IMR-90 (cell line): ENCODE measurements around the gene PHOX2A. TPM values are rescaled to one million over a fixed set of nuclear protein-coding genes. Genes with fewer than 3 reads are reported as not detected.

Experiments
- ATAC-seq: fragments of 200-7000 bp; cut with Tn5 transposase; 2 replicates; pipeline ENCODE4 v1.9.1; 2020; ENCODE audit warnings: low read depth, mild to moderate bottlenecking, moderate library complexity
- BruUV-seq: library from RNA; stranded (reverse); fragments of 400-500 nt; replicated peaks from 2 replicates; lab custom pipeline; 2021; lab: Mats Ljungman, UMichigan
- CTCF ChIA-PET: fragments of 300-600 bp; formaldehyde crosslinking; extraction: SDS; loops from one replicate; lab custom pipeline; 2021; ENCODE audit warnings: antibody characterized with exemption; lab: Yijun Ruan, JAX
- POLR2A ChIA-PET: fragments of 300-600 bp; sonication (Branson Sonifier 250); formaldehyde crosslinking; loops from one replicate; lab custom pipeline; 2022; ENCODE audit warnings: antibody characterized with exemption; ENCODE audit not compliant: unreplicated experiment; lab: Charles Lee
- DNase-seq: peaks from one replicate; pipeline ENCODE4 v3.0.0; 2013
- H2AFZ ChIP-seq: replicated peaks from 2 replicates; pipeline ENCODE3; 2013; ENCODE audit warnings: low read length, mild to moderate bottlenecking; ENCODE audit not compliant: poor library complexity
- H2AK5ac ChIP-seq: 2 replicates; pipeline ENCODE4 v1.6.1; 2013; ENCODE audit warnings: low read depth, low read length, inconsistent platforms
- H2AK9ac ChIP-seq: replicated peaks from 2 replicates; pipeline ENCODE3; 2013; ENCODE audit warnings: mild to moderate bottlenecking, low read depth, low read length, moderate library complexity; ENCODE audit not compliant: poor library complexity
- H2BK120ac ChIP-seq: 2 replicates; pipeline ENCODE4 v1.6.1; 2013; ENCODE audit warnings: low read depth, low read length, inconsistent platforms
- H2BK15ac ChIP-seq: 3 replicates; pipeline ENCODE4 v1.6.1; 2013; ENCODE audit warnings: low read depth, low read length, inconsistent platforms
- H2BK20ac ChIP-seq: 2 replicates; pipeline ENCODE4 v1.6.1; 2013; ENCODE audit warnings: low read depth, mild to moderate bottlenecking, inconsistent platforms, low read length, moderate library complexity
- H2BK5ac ChIP-seq: 2 replicates; pipeline ENCODE4 v1.6.1; 2013; ENCODE audit warnings: mild to moderate bottlenecking, low read depth, low read length, inconsistent platforms; ENCODE audit not compliant: poor library complexity, severe bottlenecking
- H3K14ac ChIP-seq: replicated peaks from 2 replicates; pipeline ENCODE4 v1.6.1; 2013; ENCODE audit warnings: low read depth, low read length, inconsistent platforms
- H3K18ac ChIP-seq: 2 replicates; pipeline ENCODE4 v1.6.1; 2013; ENCODE audit warnings: low read depth, low read length, control low read depth
- H3K23ac ChIP-seq: 2 replicates; pipeline ENCODE4 v1.6.1; 2013; ENCODE audit warnings: low read depth, low read length, inconsistent platforms
- H3K27ac ChIP-seq: 2 replicates; pipeline ENCODE4 v1.5.1; 2013; ENCODE audit warnings: mild to moderate bottlenecking, control low read depth, low read length; ENCODE audit not compliant: insufficient read depth
- H3K27me3 ChIP-seq: 2 replicates; pipeline ENCODE4 v1.6.1; 2013; ENCODE audit warnings: low read length; ENCODE audit not compliant: control insufficient read depth, insufficient read depth
- H3K36me3 ChIP-seq: 2 replicates; pipeline ENCODE4 v1.6.1; 2013; ENCODE audit warnings: low read length, mixed read lengths; ENCODE audit not compliant: control insufficient read depth, insufficient read depth
- H3K4ac ChIP-seq: 2 replicates; pipeline ENCODE4 v1.6.1; 2013; ENCODE audit warnings: low read depth, low read length, inconsistent platforms
- H3K4me1 ChIP-seq: 2 replicates; pipeline ENCODE4 v1.6.1; 2013; ENCODE audit warnings: low read length, mixed read lengths; ENCODE audit not compliant: control insufficient read depth, insufficient read depth
- H3K4me2 ChIP-seq: 2 replicates; pipeline ENCODE4 v1.6.1; 2013; ENCODE audit warnings: low read depth, mild to moderate bottlenecking, control low read depth, low read length, moderate library complexity
- H3K4me3 ChIP-seq: 2 replicates; pipeline ENCODE4 v1.5.1; 2013; ENCODE audit warnings: low read depth, mild to moderate bottlenecking, control low read depth, low read length, moderate library complexity; ENCODE audit not compliant: insufficient read depth
- H3K56ac ChIP-seq: 2 replicates; pipeline ENCODE4 v1.6.1; 2013; ENCODE audit warnings: low read length, inconsistent platforms; ENCODE audit not compliant: insufficient read depth; ENCODE audit errors: extremely low read depth
- H3K79me1 ChIP-seq, 2 experiments: 2 replicates each; pipeline ENCODE4 v1.6.1; 2013; ENCODE audit warnings: low read length in 2 of 2, inconsistent platforms in 1 of 2, low read depth in 1 of 2
- H3K9ac ChIP-seq: 2 replicates; pipeline ENCODE4 v1.6.1; 2013; ENCODE audit warnings: low read depth, low read length, control low read depth
- H3K9me1 ChIP-seq: 2 replicates; pipeline ENCODE4 v1.6.1; 2013; ENCODE audit warnings: low read length, inconsistent platforms; ENCODE audit not compliant: insufficient read depth
- H3K9me3 ChIP-seq: 2 replicates; pipeline ENCODE4 v1.6.1; 2013; ENCODE audit warnings: low read length; ENCODE audit not compliant: control insufficient read depth, insufficient read depth
- H4K20me1 ChIP-seq: 2 replicates; pipeline ENCODE4 v1.6.1; 2013; ENCODE audit warnings: low read length, inconsistent platforms; ENCODE audit not compliant: insufficient read depth
- H4K5ac ChIP-seq: 2 replicates; pipeline ENCODE4 v1.6.1; 2013; ENCODE audit warnings: mild to moderate bottlenecking, low read depth, low read length, control low read depth
- H4K8ac ChIP-seq, 2 experiments: 2 replicates each; pipeline ENCODE4 v1.6.1; 2013; ENCODE audit warnings: low read depth in 2 of 2, low read length in 2 of 2, control low read depth in 1 of 2, inconsistent platforms in 1 of 2
- H4K91ac ChIP-seq: 2 replicates; pipeline ENCODE4 v1.6.1; 2013; ENCODE audit warnings: low read depth, low read length, inconsistent platforms; ENCODE audit not compliant: insufficient read depth
- BHLHE40 ChIP-seq: fragments of 150-350 bp; IDR thresholded peaks from 2 replicates; pipeline ENCODE4 v1.6.1; 2016; ENCODE audit warnings: mild to moderate bottlenecking, low read depth, low read length
- CHD1 ChIP-seq: IDR thresholded peaks from 2 replicates; pipeline ENCODE4 v1.6.1; 2012; ENCODE audit warnings: low read depth, low read length, improper control_type of control experiment
- ELK1 ChIP-seq: fragments of 150-350 bp; IDR thresholded peaks from 2 replicates; pipeline ENCODE4 v1.6.1; 2016; ENCODE audit warnings: low read depth, mild to moderate bottlenecking, low read length, moderate library complexity, borderline replicate concordance
- MAFK ChIP-seq: IDR thresholded peaks from 2 replicates; pipeline ENCODE4 v1.6.1; 2012; ENCODE audit warnings: low read depth, low read length, improper control_type of control experiment
- MAZ ChIP-seq: IDR thresholded peaks from 2 replicates; pipeline ENCODE4 v1.6.1; 2012; ENCODE audit warnings: low read depth, mild to moderate bottlenecking, low read length, improper control_type of control experiment, moderate library complexity, borderline replicate concordance
- MXI1 ChIP-seq: IDR thresholded peaks from 2 replicates; pipeline ENCODE4 v1.6.1; 2012; ENCODE audit warnings: low read depth, mild to moderate bottlenecking, low read length, moderate library complexity, borderline replicate concordance
- NFE2L2 ChIP-seq: fragments of 150-350 bp; IDR thresholded peaks from 2 replicates; pipeline ENCODE4 v1.6.1; 2016; ENCODE audit warnings: low read depth, mild to moderate bottlenecking, low read length
- POLR2A ChIP-seq: IDR thresholded peaks from 2 replicates; pipeline ENCODE4 v1.6.1; 2012; ENCODE audit warnings: mild to moderate bottlenecking, low read depth, low read length
- RAD21 ChIP-seq: IDR thresholded peaks from 2 replicates; pipeline ENCODE4 v1.6.1; 2012; ENCODE audit warnings: low read length, improper control_type of control experiment
- RCOR1 ChIP-seq: IDR thresholded peaks from 2 replicates; pipeline ENCODE4 v1.6.1; 2012; ENCODE audit warnings: mild to moderate bottlenecking, low read length, improper control_type of control experiment; ENCODE audit not compliant: insufficient replicate concordance
- RFX5 ChIP-seq: IDR thresholded peaks from 2 replicates; pipeline ENCODE4 v1.8.0; 2012; ENCODE audit warnings: low read depth, mild to moderate bottlenecking, low read length, moderate library complexity
- WGBS, 2 experiments: methylation state at CpG; one replicate each; pipeline versions ENCODE4 v1.1.5 to v1.1.7; 2013; ENCODE audit warnings: missing lambda C conversion rate in 2 of 2; ENCODE audit not compliant: insufficient read length in 1 of 2; ENCODE audit errors: extremely low coverage in 2 of 2; 5-methylcytosine and 5-hydroxymethylcytosine counted together
- dilution Hi-C: fragments of 300-500 bp; cut with HindIII; formaldehyde crosslinking; loops from one replicate; pipeline ENCODE4 v1.14.3; 2018; ENCODE audit warnings: low sequenced_read_pairs; ENCODE audit not compliant: unreplicated experiment
- in situ Hi-C: fragments of 300-500 bp; cut with MboI; formaldehyde crosslinking; loops from 3 replicates; pipeline ENCODE4 v1.14.3; 2019; ENCODE audit warnings: low sequenced_read_pairs, inconsistent platforms, mixed read lengths
- intact Hi-C: fragments of 100-400 bp; cut with micrococcal nuclease; formaldehyde crosslinking; loops from 2 replicates; pipeline ENCODE4 v1.10.0; 2022
- polyA plus RNA-seq, 3 experiments: library from polyadenylated mRNA; depleted of rRNA; stranded (reverse); fragments of >200 nt; gene quantifications; 2 replicates each; pipeline ENCODE4 v1.2.3, GENCODE V29; 2012; ENCODE audit warnings: low replicate concordance in 1 of 3
- total RNA-seq: library from RNA; depleted of rRNA; stranded (reverse); fragments of >200 nt; gene quantifications from 2 replicates; pipeline ENCODE4 v1.2.3, GENCODE V29; 2012
- TF ChIP-seq, protein P1 (sequence below): fragments of 150-350 bp; IDR thresholded peaks from 2 replicates; pipeline ENCODE4 v1.6.1; 2017; ENCODE audit warnings: mild to moderate bottlenecking, antibody characterized with exemption, low read length, low read depth
- TF ChIP-seq, protein P2 (sequence below): conservative IDR thresholded peaks from 2 replicates; pipeline ENCODE4 v1.5.1; 2012; ENCODE audit warnings: mild to moderate bottlenecking, low read depth, low read length, improper control_type of control experiment

Gene PHOX2A
- total and polyA plus RNA-seq, 2 of the 4 experiments (the other 2 are of a cell fraction), result not detected

GRCh38 chr11:72237112-72237931, 6.7 kb downstream of the PHOX2A start (continued):
- no peak for TF ChIP-seq NFE2L2

GRCh38 chr11:72236774-72237111, 7.2 kb downstream of the PHOX2A start:
- DNase-seq (no peak), ATAC-seq (no peak)
- Histone ChIP-seq H3K9me3 (no peaks in the 10 kb centered on the region), H4K20me1 (peaks cover 54% of the 10 kb centered on the region), H2BK15ac (no peak overlapping the region), H2AK9ac (no peak overlapping the region), H4K8ac (no peak overlapping the region), H3K27me3 (peaks cover 18% of the 10 kb centered on the region), H3K79me1 (peaks cover 6 to 21% of the 10 kb centered on the region in 2 experiments), H4K5ac (no peak overlapping the region), H2AFZ (no peak overlapping the region), H3K4me2 (no peak overlapping the region), H3K9ac (no peak overlapping the region), H3K9me1 (no peaks in the 10 kb centered on the region), H2BK20ac (no peak overlapping the region), H2BK5ac (no peak overlapping the region), H3K36me3 (peaks cover 59% of the 10 kb centered on the region), H3K27ac (no peak overlapping the region), H2AK5ac (no peak overlapping the region), H3K4ac (no peak overlapping the region), H3K4me3 (no peak overlapping the region), H3K56ac (no peak overlapping the region), H4K91ac (no peak overlapping the region), H3K14ac (no peak overlapping the region), H3K18ac (no peak overlapping the region), H3K4me1 (peaks cover 2% of the 10 kb centered on the region; the same call in 1 of the 2 replicates), H2BK120ac (no peak overlapping the region), H3K23ac (no peak overlapping the region)
- POLR2A ChIA-PET, result no interaction called here
- no CpG with 5 or more reads among the region's 2 CpGs for WGBS, 2 experiments
- no TSS peak for BruUV-seq
- intact Hi-C loops, result no loop called here
- dilution Hi-C loops, result no loop called here
- in situ Hi-C loops, result loop anchor here (5.0 kb wide), 1 partner anchor 209 kb away; no protein-coding TSS in a partner anchor
- CTCF ChIA-PET, result no interaction called here
- TF ChIP-seq MXI1 (no peak), CHD1 (no peak), RFX5 (no peak), POLR2A (no peak), RAD21 (no peak), ELK1 (no peak), RCOR1 (no peak), NFE2L2 (no peak), MAZ (no peak), MAFK (no peak), BHLHE40 (no peak)
- TF ChIP-seq, protein P1, sequence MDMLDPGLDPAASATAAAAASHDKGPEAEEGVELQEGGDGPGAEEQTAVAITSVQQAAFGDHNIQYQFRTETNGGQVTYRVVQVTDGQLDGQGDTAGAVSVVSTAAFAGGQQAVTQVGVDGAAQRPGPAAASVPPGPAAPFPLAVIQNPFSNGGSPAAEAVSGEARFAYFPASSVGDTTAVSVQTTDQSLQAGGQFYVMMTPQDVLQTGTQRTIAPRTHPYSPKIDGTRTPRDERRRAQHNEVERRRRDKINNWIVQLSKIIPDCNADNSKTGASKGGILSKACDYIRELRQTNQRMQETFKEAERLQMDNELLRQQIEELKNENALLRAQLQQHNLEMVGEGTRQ, result no peak
- TF ChIP-seq, protein P2, sequence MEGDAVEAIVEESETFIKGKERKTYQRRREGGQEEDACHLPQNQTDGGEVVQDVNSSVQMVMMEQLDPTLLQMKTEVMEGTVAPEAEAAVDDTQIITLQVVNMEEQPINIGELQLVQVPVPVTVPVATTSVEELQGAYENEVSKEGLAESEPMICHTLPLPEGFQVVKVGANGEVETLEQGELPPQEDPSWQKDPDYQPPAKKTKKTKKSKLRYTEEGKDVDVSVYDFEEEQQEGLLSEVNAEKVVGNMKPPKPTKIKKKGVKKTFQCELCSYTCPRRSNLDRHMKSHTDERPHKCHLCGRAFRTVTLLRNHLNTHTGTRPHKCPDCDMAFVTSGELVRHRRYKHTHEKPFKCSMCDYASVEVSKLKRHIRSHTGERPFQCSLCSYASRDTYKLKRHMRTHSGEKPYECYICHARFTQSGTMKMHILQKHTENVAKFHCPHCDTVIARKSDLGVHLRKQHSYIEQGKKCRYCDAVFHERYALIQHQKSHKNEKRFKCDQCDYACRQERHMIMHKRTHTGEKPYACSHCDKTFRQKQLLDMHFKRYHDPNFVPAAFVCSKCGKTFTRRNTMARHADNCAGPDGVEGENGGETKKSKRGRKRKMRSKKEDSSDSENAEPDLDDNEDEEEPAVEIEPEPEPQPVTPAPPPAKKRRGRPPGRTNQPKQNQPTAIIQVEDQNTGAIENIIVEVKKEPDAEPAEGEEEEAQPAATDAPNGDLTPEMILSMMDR, result no peak
